OCI-LY3 (cell line): Measurements from ENCODE around the gene CILP2.

Source experiments
- H2AFZ ChIP-seq: fragments of 200-600, 300-600 bp; shearing (Covaris generic); 2 replicates; pipeline ENCODE4 v1.6.0; 2014; ENCODE audit warnings: antibody characterized with exemption, low read depth, low read length
- H3K27ac ChIP-seq: fragments of 200-600, 300-600 bp; sonication (generic); 2 replicates; pipeline ENCODE4 v1.5.1; 2014; ENCODE audit warnings: mild to moderate bottlenecking, low read length, moderate library complexity, mixed read lengths
- H3K27me3 ChIP-seq: fragments of 200-600, 300-600 bp; sonication (generic); 2 replicates; pipeline ENCODE4 v1.6.1; 2014; ENCODE audit warnings: low read depth, low read length, mixed read lengths
- H3K36me3 ChIP-seq: fragments of 200-600, 300-600 bp; sonication (generic); replicated peaks from 2 replicates; pipeline ENCODE3; 2014; ENCODE audit warnings: low read depth, low read length, mixed read lengths
- H3K4me1 ChIP-seq: fragments of 300-600, 200-600 bp; sonication (generic); 2 replicates; pipeline ENCODE4 v1.6.1; 2014; ENCODE audit warnings: low read length, mixed read lengths
- H3K4me2 ChIP-seq: fragments of 200-600, 300-600 bp; sonication (generic); 2 replicates; pipeline ENCODE4 v1.6.1; 2014; ENCODE audit warnings: low read length, mixed read lengths
- H3K4me3 ChIP-seq: fragments of 300-600, 200-600 bp; sonication (generic); 2 replicates; pipeline ENCODE4 v1.5.1; 2014; ENCODE audit warnings: antibody characterized with exemption, mild to moderate bottlenecking, low read length, moderate library complexity
- H3K79me2 ChIP-seq: fragments of 300-600, 200-600 bp; shearing (Covaris generic); 2 replicates; pipeline ENCODE4 v1.6.1; 2014; ENCODE audit warnings: mild to moderate bottlenecking, low read length, mixed read lengths
- H3K9ac ChIP-seq: fragments of 300-600, 200-600 bp; shearing (Covaris generic); 2 replicates; pipeline ENCODE4 v1.6.0; 2014; ENCODE audit warnings: mild to moderate bottlenecking, low read length, moderate library complexity
- H3K9me3 ChIP-seq: fragments of 200-600, 300-600 bp; shearing (Covaris generic); 2 replicates; pipeline ENCODE4 v1.6.1; 2014; ENCODE audit warnings: low read length, mixed read lengths; ENCODE audit not compliant: insufficient read depth
- H4K20me1 ChIP-seq: fragments of 200-600, 300-600 bp; sonication (generic); 2 replicates; pipeline ENCODE4 v1.6.1; 2016; ENCODE audit warnings: low read length, mixed read lengths; ENCODE audit not compliant: insufficient read depth
- CTCF ChIP-seq: fragments of 200-600, 300-600 bp; sonication (generic); IDR thresholded peaks from 2 replicates; pipeline ENCODE4 v1.5.1; 2014; ENCODE audit warnings: antibody characterized with exemption, low read length, low read depth
- EZH2phosphoT487 ChIP-seq: fragments of 200-600 bp; shearing (Covaris generic); IDR thresholded peaks from 2 replicates; pipeline ENCODE4 v1.6.1; 2018; ENCODE audit warnings: antibody characterized with exemption, mixed run types, low read depth

Gene CILP2

DNA sequence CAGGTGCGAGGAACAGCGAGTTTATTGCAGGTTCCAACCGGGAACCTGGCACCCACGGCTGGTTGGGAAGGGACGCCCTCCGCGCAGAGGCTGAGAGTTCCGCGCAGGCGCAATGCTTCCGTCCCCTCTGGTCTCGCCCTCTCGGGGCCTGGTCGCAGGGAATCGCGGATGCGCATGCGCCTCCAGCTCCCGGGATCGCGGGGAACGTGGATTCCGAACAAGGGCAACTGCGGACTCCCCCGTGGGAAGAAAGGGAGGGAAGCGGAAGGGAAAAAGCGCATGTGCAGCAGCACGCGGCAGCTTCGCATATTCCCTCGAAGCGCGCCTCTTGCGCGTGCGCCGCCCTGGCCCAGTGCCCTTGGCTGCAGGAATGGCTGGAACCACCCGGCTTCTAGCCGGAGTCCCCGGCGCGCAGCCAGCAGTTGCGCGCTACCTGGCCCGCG is 23.8 kb upstream of the CILP2 start:
- no peak overlapping the region for H3K27ac ChIP-seq
- no peaks in the 10 kb centered on the region for H4K20me1 ChIP-seq
- no peak overlapping the region for H3K4me3 ChIP-seq
- no peaks in the 10 kb centered on the region for H3K9me3 ChIP-seq
- no peak overlapping the region for H2AFZ ChIP-seq
- H3K79me2 ChIP-seq = peaks cover 28% of the 10 kb centered on the region
- no peak for TF ChIP-seq CTCF
- H3K27me3 ChIP-seq = no peaks in the 10 kb centered on the region
- H3K9ac ChIP-seq = no peak overlapping the region
- peaks cover 13% of the 10 kb centered on the region for H3K4me1 ChIP-seq
- no peak overlapping the region for H3K4me2 ChIP-seq
- peaks cover 11% of the 10 kb centered on the region for H3K36me3 ChIP-seq

DNA sequence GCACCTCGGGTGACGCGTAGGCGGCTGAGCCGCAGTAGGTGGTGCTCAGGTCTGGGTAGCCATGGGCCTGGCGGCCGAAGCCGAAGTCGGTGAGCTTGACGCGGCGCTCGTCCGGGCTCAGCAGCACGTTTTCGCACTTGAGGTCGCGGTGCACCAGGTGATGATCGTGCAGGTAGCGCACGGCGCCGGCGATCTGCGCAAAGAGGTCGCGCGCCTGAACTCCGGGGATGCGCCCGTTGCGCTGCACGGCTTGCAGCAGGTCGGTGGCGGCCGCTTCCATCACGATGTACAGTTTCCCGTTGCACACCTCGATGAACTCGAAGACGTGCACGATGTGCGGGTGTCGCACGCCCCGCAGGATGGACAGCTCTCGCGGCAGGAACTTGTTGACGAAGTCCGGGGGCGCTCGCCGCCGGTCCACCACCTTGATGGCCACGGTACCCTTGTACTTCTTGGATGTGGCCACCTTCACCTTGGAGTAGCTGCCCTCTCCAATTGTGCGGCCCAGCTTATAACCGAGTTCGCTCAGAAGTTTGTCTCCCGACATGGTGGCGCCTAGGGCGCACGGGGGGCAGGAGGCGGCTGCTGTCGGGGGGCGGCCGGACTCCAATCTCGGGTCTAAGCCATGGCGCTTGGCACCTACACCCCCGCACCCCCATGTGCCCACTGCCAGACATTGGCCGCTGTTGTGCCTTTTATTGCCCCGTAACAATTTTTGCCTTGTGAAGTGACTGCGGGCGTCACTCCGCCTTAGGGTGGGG is 23.0 kb upstream of the CILP2 start, which contains the start of gene TSSK6:
Gene TSSK6, minus strand, starts transcription at position 668 of the 761 bp plus-strand sequence. Its CDS starts 121 bp downstream, at position 547.
- Histone ChIP-seq H3K4me1 (peaks cover 13% of the 10 kb centered on the region), H3K9me3 (no peaks in the 10 kb centered on the region), H3K79me2 (peaks cover 34% of the 10 kb centered on the region), H3K4me3 (peak within 1 kb of the TSS; percentile 95), H3K27ac (peak within 1 kb of the TSS; percentile 42), H3K27me3 (no peaks in the 10 kb centered on the region), H3K4me2 (peak within 1 kb of the TSS; percentile 91), H4K20me1 (no peaks in the 10 kb centered on the region), H2AFZ (peak within 1 kb of the TSS; percentile 62; the same call in 1 of the 2 replicates), H3K36me3 (peaks cover 16% of the 10 kb centered on the region), H3K9ac (peak within 1 kb of the TSS; percentile 85)
- no peak for TF ChIP-seq EZH2phosphoT487
- no peak for TF ChIP-seq CTCF

GRCh38 chr19:19515642-19516519 is 22.2 kb upstream of the CILP2 start, which contains the start of gene NDUFA13:
Gene NDUFA13 (plus strand): TSS chr19:19516225. CDS start chr19:19516239, 14 bp downstream.
- H2AFZ ChIP-seq = peak within 1 kb of the TSS; percentile 62; the same call in 1 of the 2 replicates
- peaks cover 42% of the 10 kb centered on the region for H3K79me2 ChIP-seq
- H3K27ac ChIP-seq = peak within 1 kb of the TSS; percentile 42
- peaks cover 13% of the 10 kb centered on the region for H3K4me1 ChIP-seq
- no peaks in the 10 kb centered on the region for H4K20me1 ChIP-seq
- peak within 1 kb of the TSS; percentile 85 for H3K9ac ChIP-seq
- H3K4me3 ChIP-seq = peak within 1 kb of the TSS; percentile 95
- H3K9me3 ChIP-seq = no peaks in the 10 kb centered on the region
- no peak for TF ChIP-seq CTCF
- no peak for TF ChIP-seq EZH2phosphoT487
- H3K4me2 ChIP-seq = peak within 1 kb of the TSS; percentile 91
- peaks cover 22% of the 10 kb centered on the region for H3K36me3 ChIP-seq
- no peaks in the 10 kb centered on the region for H3K27me3 ChIP-seq

GRCh38 chr19:19517235-19517619 is 20.8 kb upstream of the CILP2 start:
- H3K4me3 ChIP-seq = peak overlapping the region; percentile 95
- peaks cover 13% of the 10 kb centered on the region for H3K4me1 ChIP-seq
- no peak overlapping the region for H3K27ac ChIP-seq
- H3K4me2 ChIP-seq = peak overlapping the region; percentile 91
- no peak overlapping the region for H2AFZ ChIP-seq
- no peak for TF ChIP-seq CTCF
- TF ChIP-seq EZH2phosphoT487 = no peak
- peaks cover 24% of the 10 kb centered on the region for H3K36me3 ChIP-seq
- H3K79me2 ChIP-seq = peaks cover 50% of the 10 kb centered on the region
- no peaks in the 10 kb centered on the region for H3K9me3 ChIP-seq
- H4K20me1 ChIP-seq = no peaks in the 10 kb centered on the region
- no peaks in the 10 kb centered on the region for H3K27me3 ChIP-seq
- peak overlapping the region; percentile 85; the same call in 1 of the 2 replicates for H3K9ac ChIP-seq
